Endometrium (tissue), 2 donors: ENCODE measurements around the gene SMIM38.

Experiments
- FAIRE-seq: peaks from 2 replicates; lab custom pipeline; 2012; peaks lifted over from hg19 to GRCh38; lab: Jason Lieb, UNC
- donor health status: control.
- donor health status: control.

SMIM38 gene

DNA sequence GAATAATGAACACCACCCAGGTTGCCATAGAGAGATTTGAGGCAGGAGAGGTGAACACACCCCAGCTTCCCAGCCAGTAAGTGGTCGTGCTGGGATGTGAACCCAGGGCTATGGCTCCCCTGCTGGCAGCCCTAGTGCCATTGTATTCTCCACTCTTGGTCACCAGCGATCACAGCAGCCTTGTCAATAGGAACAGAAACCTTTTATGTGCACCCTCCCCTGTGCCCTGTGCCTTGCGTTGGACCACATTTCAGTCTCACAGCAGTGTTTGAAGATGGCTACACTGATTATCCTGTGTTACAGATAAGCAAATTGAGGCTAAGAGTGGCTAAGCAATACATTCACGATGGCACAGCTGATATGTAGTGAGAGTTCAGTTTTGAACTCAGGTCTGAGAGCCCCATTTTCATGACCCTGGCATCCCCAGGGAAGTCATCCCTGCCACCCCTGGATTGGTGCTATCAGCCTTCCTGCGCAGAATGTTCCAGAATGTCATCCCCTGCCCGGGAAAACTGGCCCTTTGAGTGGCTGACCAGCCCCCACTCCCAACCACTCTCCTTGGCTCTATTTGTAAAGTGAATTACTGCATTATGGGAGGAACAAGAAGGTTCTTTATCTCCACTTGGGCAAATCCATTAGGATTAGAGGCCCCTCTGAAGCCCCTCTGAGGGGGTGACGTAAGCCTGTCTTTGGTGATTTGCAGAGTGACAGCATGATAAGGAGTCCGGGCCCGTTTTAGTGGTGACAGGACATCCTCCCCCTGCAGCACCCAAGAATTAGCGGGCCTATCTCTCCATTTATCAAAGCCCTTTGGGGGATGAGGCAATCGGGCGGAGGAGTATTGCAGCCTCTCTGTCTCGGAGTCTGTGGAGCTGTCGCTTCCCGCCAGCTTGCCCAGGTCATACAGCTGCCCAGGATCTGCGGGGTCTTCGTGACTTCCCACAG, 30.9 kb downstream of the SMIM38 start:
- FAIRE-seq, result no peak

DNA sequence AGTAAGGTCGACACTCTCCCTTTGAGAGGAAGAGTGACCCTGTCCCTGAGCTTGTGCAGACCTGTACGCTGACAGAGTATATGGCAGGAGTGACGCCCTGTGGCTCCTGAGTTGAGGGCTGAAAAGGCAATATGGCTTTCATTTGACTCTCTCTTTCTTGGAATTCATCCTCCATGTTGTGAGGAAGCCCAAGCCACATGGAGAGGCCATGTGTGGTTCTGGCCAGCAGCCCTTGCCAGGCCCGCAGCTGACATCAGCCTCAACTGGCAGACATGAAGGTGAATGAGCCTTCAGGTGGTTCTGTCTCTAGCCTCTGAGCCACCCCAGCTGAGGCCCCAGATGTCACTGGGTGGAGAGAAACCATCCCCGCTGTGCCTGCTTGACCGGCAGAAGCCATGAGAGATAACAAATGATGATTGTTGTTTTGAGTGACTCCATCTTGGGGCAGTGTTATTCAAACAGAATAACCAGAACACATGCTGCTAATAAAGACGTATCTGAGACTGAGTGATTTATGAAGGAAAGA, 31.9 kb downstream of the SMIM38 start:
- no peak for FAIRE-seq

DNA sequence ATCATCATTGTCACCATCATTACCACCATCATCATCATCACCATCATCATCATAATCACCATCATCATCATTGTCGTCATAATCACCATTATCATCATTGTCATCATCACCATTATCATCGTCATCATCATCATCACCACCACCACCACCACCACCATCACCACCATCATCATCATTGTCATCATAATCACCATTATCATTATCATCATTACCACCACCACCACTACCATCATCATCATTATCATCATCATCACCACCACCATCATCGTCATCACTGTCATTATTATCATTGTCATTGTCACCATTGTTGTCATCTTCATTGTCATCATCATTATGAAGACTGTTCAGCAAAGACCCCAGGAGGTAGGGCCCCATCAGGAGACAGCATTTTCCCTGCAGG, 33.3 kb downstream of the SMIM38 start:
- no peak for FAIRE-seq

DNA sequence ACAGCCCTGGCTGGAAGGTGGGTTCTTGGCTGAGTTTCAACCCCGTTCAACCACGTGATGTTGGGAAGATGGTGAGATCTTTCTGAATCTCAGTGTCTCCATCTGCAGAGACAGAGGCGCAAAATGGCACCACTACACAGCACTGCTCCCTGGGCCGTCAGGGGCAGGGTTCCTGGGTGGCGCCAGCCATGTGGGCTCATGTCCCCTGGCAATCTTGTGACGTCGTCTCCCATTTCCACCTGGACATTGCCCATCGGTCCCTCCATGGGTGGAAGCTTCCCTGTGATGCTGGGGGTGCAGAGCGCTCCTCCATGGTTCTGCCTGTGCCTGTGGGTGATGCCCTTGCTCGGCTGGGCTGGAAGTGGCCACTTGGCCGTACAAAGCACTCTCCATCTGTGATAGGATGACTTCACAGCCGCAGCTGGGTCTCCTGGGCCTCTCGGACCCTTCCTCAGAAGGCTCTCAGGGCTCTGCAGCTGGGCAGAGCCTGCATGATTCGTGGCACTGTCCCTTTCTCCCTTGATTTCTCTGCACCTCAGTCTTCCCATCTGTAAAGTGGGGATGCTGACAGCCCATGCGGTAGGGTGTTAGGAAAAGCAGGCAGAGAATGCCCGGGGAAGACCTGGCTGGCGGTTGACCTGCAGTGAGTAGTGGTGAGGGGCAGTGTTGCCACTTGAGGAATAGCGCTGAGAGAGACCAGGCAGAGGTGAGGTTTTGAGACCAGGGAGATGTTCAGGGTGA, 35.2 kb downstream of the SMIM38 start:
- no peak for FAIRE-seq

DNA sequence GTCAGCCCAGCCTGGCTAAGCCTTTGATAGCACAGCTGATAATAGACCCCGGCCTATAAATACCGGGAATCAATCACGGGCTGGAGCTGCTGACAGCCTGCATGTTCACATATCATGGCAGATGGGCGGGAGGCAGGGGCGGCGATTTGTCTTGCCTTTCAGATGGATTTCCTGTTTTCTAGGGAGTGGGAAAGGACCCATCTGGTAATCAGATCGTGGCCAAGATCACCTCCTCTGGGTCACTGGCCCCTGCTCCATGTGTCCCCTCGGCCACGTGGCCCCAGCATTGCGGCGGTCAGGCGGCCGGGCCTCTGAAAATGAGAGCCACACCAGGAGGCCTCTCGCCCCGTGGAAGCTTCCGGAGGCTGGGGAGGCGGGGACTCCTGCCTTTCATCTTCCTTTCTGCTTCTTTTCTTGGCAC, 36.6 kb downstream of the SMIM38 start:
- no peak for FAIRE-seq

DNA sequence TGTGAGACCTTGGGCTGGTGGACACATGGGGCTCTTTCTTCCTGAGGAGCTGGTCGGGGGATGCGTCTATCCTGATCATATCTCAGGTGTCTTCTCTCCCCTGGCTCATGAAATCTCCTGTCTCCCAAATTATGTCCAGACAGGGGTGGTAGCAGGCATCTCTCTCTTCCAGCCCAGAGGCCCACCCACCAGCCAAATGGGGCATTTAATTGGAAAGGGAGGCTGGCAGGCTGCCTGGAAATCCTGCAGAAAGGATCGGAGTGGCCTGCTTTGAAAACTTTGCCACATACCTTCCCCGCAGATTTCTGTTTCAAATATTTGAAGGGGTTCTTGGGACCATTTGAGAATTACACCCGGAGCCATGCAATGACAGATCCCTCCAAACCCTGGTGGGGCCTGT, 37.4 kb downstream of the SMIM38 start:
- FAIRE-seq, result no peak

DNA sequence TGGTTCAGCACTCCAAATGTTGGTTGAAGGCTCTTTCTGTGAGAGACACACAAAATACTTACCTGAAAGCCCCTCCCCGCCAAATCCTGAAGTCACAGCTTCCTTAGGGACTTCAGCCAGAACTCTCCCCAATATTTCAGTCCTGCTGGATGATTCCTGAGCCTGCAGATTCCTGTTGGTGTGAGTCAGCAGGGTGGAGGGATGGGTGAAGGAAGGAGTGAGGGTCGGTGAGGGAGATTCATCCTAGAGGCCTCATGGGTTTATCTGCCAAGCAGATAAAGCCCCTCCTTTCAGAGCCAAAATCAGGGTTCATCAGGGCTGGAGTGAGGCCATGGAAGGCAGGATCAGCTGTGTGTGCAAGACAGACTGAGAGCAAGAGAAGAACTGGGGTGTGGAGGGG, 37.9 kb downstream of the SMIM38 start:
- no peak for FAIRE-seq

DNA sequence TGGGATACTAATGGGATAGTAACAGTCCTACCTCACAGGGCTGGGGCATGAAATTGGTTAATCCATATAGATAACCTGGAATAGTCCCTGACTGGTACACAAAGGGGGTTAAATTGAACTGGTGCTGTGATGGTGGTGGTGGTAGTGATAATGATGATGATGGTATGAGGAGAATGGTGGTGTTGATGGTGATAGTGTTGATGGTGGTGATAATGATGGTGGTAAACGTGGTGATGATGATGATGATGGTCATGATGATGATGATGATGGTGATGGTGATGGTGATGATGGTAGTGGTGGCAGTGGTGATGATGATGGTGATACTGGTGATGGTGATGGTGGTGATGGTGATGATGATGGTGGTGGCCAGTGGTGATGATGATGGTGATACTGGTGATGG, 38.7 kb downstream of the SMIM38 start:
- FAIRE-seq, result no peak

DNA sequence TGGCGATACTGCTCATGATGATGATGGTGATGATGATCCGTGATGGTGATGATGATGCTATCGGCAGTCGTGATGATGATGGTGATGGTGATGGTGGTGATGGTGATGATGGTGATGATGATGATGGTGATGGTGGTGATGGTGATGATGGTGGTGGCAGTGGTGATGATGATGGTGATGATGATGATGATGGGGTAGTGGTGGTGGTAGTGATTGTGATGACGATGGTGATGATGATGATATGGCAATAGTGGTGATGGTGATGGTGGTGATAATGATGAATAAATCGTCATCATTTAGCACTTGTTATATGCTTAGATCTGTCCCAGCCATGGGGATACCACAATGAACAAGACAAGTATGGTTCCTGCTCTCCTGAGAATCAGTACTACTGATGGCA, 39.2 kb downstream of the SMIM38 start:
- no peak for FAIRE-seq

DNA sequence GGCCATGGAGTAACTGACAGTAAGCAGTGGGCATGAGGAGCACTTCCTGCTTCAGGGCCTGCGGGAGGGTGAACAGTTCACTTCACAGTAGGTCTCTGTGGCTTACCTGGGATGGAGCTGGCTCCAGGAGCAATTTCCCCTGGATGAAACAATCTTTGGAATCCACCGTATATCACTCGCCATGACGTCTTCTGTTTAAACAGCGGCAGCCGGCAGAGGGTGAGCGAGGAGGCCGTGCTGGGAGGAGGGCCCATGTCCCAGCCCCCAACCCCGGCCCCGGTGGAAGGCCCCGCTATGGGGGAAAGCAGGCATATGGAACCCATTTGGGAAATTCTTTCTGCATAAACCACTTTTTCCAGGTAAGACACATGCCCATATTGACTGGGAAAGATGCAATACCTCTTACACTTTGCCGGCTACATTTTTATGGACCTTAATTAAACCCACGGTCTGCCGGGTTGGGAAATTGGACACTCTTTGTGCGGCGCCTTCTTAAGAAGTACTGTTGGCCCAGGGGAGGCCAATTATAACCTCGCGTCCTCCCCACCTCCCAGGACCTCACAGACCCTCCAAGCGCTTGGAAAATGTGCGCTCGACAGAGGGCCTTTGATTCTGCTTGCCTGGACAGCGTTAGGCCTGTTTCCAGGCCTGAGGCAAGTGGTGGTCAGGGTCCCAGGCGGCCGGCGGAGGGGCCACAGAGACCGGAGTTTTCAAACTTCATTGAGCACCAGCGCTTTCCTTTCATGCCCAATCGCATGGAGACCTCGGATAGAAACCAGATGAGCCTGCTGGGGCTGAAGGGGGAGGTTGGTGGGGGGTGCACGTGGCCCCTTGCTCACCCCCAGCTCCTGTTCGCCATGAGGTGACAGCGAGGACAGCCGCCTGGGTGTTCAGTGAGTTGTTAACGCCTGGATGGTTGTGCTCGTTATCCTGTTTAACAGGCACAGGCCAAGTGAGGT, 40.4 kb downstream of the SMIM38 start:
- no peak for FAIRE-seq

DNA sequence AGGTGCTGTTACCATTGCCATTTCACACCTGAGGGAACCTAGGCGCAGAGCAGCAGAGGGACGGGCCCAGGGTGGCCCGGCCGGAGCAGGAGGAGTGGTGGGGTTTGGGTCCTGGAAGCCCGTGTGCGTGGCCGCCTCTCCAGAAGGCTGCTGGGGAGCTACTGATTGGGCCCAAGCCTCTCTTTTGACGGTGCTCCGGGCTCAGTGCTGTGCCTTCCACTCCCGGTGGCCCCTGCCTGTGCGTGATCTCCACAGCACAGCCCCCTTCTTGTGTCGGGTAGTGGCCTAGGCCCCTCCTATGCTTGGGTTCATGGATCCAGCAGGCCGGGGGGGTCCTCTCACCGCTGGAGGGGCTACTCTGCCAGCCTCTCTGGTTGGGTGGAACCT, 41.0 kb downstream of the SMIM38 start:
- no peak for FAIRE-seq

DNA sequence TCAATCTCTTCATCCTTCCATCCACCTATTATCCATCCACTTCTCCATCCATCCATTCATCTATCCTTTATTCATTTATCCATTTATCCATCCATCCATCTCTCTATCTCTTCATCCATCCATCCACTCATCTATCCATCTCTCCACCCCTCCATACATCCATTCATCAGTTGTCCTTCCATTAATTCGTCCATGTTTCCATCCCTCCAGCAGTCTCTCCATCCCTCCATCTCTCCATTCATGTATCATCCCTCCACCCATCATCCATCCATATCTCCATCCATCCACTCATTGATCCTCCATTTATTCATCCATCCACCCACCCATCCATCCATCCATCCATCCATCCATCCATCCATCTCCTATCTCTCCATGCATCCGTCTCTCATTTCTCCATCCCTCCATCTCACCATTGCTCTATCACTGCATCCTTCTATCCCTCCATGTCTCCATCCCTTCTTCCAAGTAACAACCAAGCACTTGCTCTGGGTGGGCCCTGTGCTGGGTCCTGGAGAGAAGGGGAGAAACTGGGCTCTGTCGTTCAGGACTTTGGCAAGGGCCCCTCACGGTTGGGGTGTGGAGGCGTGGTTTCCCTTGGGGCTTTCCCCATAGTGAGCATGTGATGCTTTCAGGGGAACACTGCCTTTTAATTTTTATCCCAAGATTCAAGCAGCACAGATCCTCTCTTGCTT, 43.3 kb downstream of the SMIM38 start:
- FAIRE-seq, result no peak

DNA sequence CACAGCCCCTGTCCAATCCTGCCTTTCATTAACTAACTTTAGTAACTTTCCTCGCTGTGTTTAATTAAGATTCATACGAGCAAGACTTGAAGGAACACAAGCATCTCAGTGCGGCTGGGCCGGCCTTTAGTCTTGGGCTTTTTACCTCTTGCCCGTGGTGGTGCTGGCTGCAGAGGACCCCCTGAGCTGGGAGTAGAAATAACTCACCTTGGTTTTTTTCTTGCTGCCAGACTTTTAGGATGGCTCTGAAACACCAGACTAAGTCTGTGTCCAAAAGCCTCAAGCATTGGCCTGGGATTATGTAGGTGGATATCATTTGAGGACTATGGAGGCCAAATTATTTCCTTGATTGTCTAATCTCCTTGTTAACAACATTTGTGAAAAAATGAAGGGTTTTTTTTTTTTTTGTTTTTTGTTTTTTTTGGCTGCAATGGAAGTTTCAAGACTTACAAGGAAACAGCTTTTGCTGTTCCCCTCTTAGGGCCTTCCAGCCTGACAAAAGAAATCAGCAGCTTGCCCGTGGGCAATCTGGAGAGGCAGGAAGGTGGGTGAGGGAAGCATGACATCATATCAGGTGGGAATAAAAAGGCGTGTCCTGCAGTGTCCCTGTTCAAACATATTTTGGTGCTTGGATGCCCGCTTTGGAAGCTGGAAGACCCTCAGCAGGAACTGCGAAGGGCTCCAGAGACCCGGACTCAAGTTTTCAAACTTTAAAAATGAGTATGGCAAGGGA, 44.0 kb downstream of the SMIM38 start:
- no peak for FAIRE-seq

DNA sequence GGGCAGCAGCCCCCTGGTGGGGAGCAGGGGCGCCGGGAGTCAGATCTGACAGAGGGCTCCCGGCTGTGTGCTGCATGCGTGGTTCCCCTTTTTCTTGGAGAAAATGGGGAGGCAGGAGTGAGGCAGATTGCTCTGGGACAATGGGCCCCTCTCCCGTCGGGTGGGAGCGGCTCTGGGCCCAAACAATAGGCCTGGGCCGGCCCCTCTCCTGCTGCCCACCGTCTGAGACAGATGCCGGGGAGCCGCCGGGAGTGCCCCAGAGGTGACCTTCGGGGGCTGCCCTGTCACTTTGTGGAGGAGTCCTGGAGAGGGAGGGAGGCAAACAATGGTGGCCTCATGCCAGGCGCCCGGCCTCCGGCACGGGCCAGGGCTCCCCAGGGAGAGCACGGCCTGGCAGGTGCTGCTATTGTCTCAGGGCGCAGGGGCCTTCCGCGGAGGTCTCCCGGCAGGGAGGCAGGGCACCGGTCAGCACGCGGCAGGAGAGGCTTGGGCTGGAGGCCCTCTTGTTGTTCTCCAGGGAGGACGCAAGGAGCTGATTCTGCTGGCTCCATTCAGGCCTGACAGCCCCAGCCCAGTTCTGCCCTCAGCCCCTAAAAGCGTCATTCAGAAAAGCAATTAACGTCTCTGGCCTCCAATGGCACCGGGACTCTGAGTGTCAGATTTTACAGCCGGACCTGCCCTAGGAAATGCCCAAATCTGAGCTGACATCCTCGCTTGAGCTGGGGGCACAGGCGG, 44.8 kb downstream of the SMIM38 start:
- no peak for FAIRE-seq

DNA sequence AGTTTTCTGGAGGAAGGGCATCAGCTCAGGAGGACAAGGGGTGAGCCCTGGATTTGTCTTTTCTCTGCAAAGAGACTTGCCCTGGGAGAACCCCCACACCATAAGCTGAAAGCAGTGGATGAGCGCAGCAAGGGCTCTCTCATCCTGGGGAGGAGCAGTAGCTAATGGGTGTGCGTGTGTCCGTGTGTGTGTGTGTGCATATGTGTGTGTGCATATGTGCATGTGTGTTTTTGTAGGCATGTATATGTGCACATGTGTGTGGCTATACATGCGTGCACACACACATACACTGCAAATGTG, 45.3 kb downstream of the SMIM38 start:
- no peak for FAIRE-seq

DNA sequence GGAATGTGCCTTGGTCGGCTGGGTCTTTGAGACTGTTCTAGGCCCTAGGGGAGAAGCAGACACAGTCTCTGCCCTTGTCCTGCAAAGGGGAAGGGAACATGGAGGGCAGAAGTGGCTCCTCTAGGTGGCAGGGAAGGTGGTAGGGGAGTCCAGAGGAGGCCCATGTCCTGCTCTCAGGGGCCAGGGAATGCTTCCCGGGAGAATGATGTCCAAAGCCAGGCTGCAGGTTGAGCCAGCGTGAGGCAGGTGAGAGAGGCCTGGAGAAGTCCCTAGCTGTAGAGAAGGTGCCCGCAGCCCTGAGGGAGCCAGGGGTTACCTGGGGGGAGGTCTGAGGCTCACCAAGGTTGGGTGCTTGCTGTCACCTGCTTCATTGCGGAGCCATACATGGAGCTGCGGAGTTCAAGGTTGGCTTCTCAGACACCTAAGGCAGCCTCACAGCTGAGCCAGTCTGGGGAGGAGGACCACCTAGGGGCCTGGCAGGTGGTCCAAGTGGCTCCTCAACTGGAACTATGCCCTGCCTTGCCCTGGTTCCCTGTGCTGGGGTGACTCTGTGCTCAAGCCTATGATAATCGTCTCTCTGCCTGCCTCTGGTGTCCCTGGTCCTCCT, 46.1 kb downstream of the SMIM38 start:
- no peak for FAIRE-seq

DNA sequence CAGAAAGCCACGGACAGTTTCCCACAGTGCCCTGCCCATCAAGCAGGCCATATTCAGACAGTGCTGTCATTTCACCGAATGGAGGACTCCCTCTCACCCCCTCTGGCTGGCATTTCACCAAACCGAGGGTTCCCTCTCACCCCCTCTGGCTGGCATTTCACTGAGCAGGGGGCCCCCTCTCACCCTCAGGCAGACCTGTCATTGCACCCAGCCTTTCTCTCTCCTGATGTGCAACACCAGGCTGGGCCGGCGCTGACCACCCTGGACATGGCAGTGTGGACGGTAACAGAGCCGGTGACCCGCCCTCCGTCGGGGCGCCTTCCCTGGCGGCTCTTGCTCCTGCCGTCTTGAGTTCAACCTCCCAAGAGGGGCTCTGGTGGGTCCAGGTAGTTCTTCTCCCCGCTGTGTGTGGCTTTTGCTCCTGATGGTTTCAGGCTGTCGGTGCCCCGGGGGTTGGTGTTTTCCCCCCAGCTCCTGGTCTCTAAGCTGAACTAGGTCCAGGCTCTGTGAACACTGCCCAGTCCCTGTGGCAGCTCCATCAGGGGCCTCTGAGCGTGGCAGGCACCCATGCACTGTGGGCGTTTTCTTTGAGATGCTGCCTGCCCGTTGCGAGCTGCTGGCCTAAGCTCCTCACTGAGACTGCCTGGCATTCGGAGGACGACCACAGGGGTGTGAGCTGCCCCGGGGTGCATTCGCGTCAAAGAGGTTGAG, 46.9 kb downstream of the SMIM38 start:
- no peak for FAIRE-seq

DNA sequence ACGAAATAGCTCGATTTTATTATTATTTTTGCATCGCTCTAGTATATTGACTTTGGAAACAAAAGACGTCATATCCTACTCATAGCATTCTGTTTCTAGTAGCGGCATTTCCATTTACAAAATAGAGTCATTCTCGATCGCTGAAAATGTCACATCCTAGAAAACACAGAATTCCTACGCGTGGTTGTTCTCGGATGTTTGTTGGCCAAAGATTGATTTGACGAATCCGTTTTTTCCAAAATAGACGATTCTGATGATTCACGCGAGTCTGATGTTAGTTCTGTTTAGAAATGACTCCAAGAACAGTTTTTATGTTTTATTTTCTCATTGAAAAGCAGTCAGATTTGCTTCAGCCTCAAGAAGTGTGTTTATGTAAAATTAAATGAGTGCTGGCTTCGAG, 47.6 kb downstream of the SMIM38 start:
- no peak for FAIRE-seq

DNA sequence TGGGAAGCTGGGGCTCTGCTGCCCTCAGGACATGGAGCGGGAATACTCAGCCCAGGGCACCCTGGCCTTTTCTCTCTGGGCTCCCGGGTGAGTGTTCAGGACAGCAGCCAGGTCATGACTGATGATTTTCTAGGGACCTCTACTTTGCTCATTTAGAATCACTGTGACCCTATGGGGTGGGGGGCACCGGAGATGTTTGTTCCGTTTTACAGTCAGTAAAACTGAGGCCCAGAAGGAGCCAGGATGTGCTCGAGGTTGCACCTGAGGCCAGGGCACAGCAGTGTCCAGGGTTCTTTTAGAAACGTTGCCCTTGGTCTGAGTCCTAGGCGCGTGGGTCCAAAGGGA, 48.1 kb downstream of the SMIM38 start:
- no peak for FAIRE-seq
